Smooth muscle cell (in vitro differentiated cells): ENCODE results near the gene TFEC. TPM values are rescaled to one million over a fixed set of nuclear protein-coding genes. Genes with fewer than 3 reads are reported as not detected.

Experiments used
- DNase-seq: peaks from one replicate; lab custom pipeline; 2025; ENCODE audit not compliant: unreplicated experiment; lab: John Stamatoyannopoulos, UW
- H2AFZ ChIP-seq: fragments of 200-600 bp; sonication (generic); 2 replicates; pipeline ENCODE4 v1.6.0; 2016; ENCODE audit warnings: antibody characterized with exemption, low read depth, mild to moderate bottlenecking
- H3F3A ChIP-seq: fragments of 200-600 bp; sonication (generic); 2 replicates; pipeline ENCODE4 v1.6.0; 2017; ENCODE audit warnings: antibody characterized with exemption, low read depth
- H3K27ac ChIP-seq: fragments of 200-600 bp; sonication (generic); 2 replicates; pipeline ENCODE4 v1.5.1; 2016; ENCODE audit warnings: low read depth, mild to moderate bottlenecking
- H3K27me3 ChIP-seq: fragments of 200-600 bp; sonication (generic); 2 replicates; pipeline ENCODE4 v1.6.1; 2016; ENCODE audit warnings: low read depth, mild to moderate bottlenecking
- H3K36me3 ChIP-seq: fragments of 200-600 bp; sonication (generic); 2 replicates; pipeline ENCODE4 v1.5.1; 2016; ENCODE audit warnings: low read depth
- H3K4me1 ChIP-seq: fragments of 200-600 bp; sonication (generic); 2 replicates; pipeline ENCODE4 v1.5.1; 2016; ENCODE audit warnings: low read depth
- H3K4me2 ChIP-seq: fragments of 200-600 bp; sonication (generic); 2 replicates; pipeline ENCODE4 v1.6.0; 2016; ENCODE audit warnings: mild to moderate bottlenecking
- H3K4me3 ChIP-seq: fragments of 200-600 bp; sonication (generic); 2 replicates; pipeline ENCODE4 v1.5.1; 2016; ENCODE audit warnings: mild to moderate bottlenecking
- H3K79me2 ChIP-seq: fragments of 200-600 bp; sonication (generic); 2 replicates; pipeline ENCODE4 v1.6.0; 2016; ENCODE audit warnings: low read depth, mild to moderate bottlenecking
- H3K9ac ChIP-seq: fragments of 200-600 bp; sonication (generic); 2 replicates; pipeline ENCODE4 v1.6.0; 2016; ENCODE audit warnings: low read depth
- H3K9me3 ChIP-seq: fragments of 200-600 bp; sonication (generic); replicated peaks from 2 replicates; pipeline ENCODE4 v1.5.1; 2016; ENCODE audit warnings: low read depth
- H4K20me1 ChIP-seq: fragments of 200-600 bp; sonication (generic); 2 replicates; pipeline ENCODE4 v1.6.0; 2016; ENCODE audit warnings: low read depth
- polyA plus RNA-seq: library from polyadenylated mRNA; unstranded; fragments of >200 nt; fragmentation: Nextera tagmentation; extraction: Ambion mirVana; gene quantifications from 2 replicates; pipeline ENCODE4 v1.2.1, GENCODE V29; 2016
- total RNA-seq: library from RNA; depleted of rRNA; stranded (reverse); fragments of >200 nt; gene quantifications from 2 replicates; pipeline ENCODE4 v1.2.3, GENCODE V29; 2014
- TF ChIP-seq, protein P1 (sequence below): fragments of 200-600 bp; sonication (generic); IDR thresholded peaks from 2 replicates; pipeline ENCODE4 v1.5.1; 2017; ENCODE audit warnings: borderline replicate concordance, mild to moderate bottlenecking, antibody characterized with exemption; ENCODE audit not compliant: insufficient read depth, poor library complexity, severe bottlenecking

The TFEC gene
- total and polyA plus RNA-seq, 2 experiments from 2014 or later: not detected

- Histone ChIP-seq H3K4me2 (no peak overlapping the region), H3K27me3 (no peaks in the 10 kb centered on the region), H3K9me3 (no peaks in the 10 kb centered on the region), H3K79me2 (no peaks in the 10 kb centered on the region), H4K20me1 (no peaks in the 10 kb centered on the region), H3K36me3 (no peaks in the 10 kb centered on the region), H3K27ac (no peak overlapping the region), H3F3A (no peaks in the 10 kb centered on the region), H2AFZ (no peak overlapping the region), H3K4me3 (no peak overlapping the region), H3K4me1 (no peaks in the 10 kb centered on the region), H3K9ac (no peak overlapping the region)
- TF ChIP-seq, protein P1, sequence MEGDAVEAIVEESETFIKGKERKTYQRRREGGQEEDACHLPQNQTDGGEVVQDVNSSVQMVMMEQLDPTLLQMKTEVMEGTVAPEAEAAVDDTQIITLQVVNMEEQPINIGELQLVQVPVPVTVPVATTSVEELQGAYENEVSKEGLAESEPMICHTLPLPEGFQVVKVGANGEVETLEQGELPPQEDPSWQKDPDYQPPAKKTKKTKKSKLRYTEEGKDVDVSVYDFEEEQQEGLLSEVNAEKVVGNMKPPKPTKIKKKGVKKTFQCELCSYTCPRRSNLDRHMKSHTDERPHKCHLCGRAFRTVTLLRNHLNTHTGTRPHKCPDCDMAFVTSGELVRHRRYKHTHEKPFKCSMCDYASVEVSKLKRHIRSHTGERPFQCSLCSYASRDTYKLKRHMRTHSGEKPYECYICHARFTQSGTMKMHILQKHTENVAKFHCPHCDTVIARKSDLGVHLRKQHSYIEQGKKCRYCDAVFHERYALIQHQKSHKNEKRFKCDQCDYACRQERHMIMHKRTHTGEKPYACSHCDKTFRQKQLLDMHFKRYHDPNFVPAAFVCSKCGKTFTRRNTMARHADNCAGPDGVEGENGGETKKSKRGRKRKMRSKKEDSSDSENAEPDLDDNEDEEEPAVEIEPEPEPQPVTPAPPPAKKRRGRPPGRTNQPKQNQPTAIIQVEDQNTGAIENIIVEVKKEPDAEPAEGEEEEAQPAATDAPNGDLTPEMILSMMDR: no peak
- DNase-seq: no peak
Measured at GRCh38 chr7:115988401-115988800, 42.2 kb downstream of the TFEC start.

DNA sequence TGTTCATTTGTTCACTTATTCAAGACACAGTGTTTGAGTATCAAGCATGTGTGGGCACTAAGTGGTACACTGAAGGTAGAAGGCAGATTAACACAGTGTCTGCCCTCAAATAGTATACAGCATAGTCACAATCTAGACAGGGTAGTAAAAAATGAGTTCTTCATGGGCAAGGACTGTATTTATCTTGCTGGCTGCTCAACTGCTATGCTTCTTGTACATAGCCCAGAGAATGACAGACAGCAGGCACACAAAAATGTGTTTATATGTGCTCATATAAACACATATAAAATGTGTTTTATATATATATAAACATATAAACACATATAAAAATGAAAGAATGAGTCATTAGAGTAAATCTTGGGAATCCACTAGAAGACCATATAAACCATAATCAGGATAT lies 43.1 kb downstream of the TFEC start:
- Histone ChIP-seq H3K4me2 (no peak overlapping the region), H3K27ac (no peak overlapping the region), H3K79me2 (no peaks in the 10 kb centered on the region), H3K9ac (no peak overlapping the region), H3F3A (no peaks in the 10 kb centered on the region), H2AFZ (no peak overlapping the region), H3K4me1 (no peaks in the 10 kb centered on the region), H3K9me3 (no peaks in the 10 kb centered on the region), H4K20me1 (no peaks in the 10 kb centered on the region), H3K36me3 (no peaks in the 10 kb centered on the region), H3K27me3 (no peaks in the 10 kb centered on the region), H3K4me3 (no peak overlapping the region)
- no peak for DNase-seq
- TF ChIP-seq, protein P1: no peak

DNA sequence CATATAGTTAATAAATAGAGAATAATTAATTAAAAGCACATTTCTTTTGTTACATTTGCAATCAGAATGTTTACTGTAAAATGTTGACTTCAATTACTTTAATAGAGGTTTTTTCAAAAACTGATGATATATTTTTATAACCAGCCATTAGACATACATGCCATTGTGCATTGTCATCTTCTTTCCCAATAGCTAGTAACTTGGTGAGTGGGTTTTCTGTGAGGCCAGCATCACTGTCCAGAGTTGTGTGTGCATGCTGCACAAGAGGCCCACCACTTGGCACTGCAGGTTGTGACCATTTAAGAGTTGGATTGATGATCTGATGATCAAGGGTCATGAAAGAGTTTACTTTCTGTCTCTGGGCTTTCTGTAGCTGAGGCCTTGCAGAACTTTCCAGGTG lies 46.5 kb downstream of the TFEC start:
- Histone ChIP-seq H4K20me1 (no peaks in the 10 kb centered on the region), H3K4me3 (no peak overlapping the region), H3K36me3 (no peaks in the 10 kb centered on the region), H3K4me1 (no peaks in the 10 kb centered on the region), H3F3A (no peaks in the 10 kb centered on the region), H3K9ac (no peak overlapping the region), H3K27ac (no peak overlapping the region), H3K4me2 (no peak overlapping the region), H2AFZ (no peak overlapping the region), H3K9me3 (no peaks in the 10 kb centered on the region), H3K79me2 (no peaks in the 10 kb centered on the region), H3K27me3 (no peaks in the 10 kb centered on the region)
- TF ChIP-seq, protein P1: no peak
- no peak for DNase-seq

GRCh38 chr7:115980159-115980558 lies 50.4 kb downstream of the TFEC start:
- H3K36me3 ChIP-seq: no peaks in the 10 kb centered on the region
- H3K27me3 ChIP-seq: peaks cover 8% of the 10 kb centered on the region
- H2AFZ ChIP-seq: no peak overlapping the region
- no peak overlapping the region for H3K4me3 ChIP-seq
- no peak overlapping the region for H3K9ac ChIP-seq
- TF ChIP-seq, protein P1: no peak
- H3K4me2 ChIP-seq: no peak overlapping the region
- H3K79me2 ChIP-seq: no peaks in the 10 kb centered on the region
- no peaks in the 10 kb centered on the region for H3F3A ChIP-seq
- H3K9me3 ChIP-seq: no peaks in the 10 kb centered on the region
- H4K20me1 ChIP-seq: no peaks in the 10 kb centered on the region
- H3K4me1 ChIP-seq: no peaks in the 10 kb centered on the region
- no peak for DNase-seq
- H3K27ac ChIP-seq: no peak overlapping the region
